Measurements from ENCODE around the gene ST6GALNAC1.

DNA sequence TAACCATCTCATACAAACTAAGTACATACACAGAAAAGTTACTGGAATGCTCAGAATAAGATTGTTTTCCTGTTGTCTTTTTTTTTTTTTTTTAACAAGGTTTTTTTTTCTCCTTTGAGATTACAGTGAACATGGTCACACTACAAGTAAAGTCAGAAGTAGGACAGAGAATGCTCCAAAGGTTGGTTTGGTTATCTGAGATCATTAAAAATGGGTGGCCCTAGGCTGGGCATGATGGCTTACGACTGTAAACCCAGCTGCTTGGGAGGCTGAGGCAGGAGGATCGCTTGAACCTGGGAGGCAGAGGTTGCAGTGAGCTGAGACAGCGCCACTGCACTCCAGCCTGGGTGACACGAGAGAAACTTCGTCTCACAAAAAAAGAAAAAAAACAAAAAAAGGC lies 6.9 kb upstream of the ST6GALNAC1 start:
- TF ChIP-seq, protein P1, sequence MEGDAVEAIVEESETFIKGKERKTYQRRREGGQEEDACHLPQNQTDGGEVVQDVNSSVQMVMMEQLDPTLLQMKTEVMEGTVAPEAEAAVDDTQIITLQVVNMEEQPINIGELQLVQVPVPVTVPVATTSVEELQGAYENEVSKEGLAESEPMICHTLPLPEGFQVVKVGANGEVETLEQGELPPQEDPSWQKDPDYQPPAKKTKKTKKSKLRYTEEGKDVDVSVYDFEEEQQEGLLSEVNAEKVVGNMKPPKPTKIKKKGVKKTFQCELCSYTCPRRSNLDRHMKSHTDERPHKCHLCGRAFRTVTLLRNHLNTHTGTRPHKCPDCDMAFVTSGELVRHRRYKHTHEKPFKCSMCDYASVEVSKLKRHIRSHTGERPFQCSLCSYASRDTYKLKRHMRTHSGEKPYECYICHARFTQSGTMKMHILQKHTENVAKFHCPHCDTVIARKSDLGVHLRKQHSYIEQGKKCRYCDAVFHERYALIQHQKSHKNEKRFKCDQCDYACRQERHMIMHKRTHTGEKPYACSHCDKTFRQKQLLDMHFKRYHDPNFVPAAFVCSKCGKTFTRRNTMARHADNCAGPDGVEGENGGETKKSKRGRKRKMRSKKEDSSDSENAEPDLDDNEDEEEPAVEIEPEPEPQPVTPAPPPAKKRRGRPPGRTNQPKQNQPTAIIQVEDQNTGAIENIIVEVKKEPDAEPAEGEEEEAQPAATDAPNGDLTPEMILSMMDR (IDR thresholded peaks at IDR 0.05): no peak
- TF ChIP-seq POLR2AphosphoS5 (IDR thresholded peaks at IDR 0.05) (no peak), EP300 (IDR thresholded peaks at IDR 0.05) (no peak), POLR2A (IDR thresholded peaks at IDR 0.05; ENCODE audit: low read depth) (no peak)
